CD4-positive, alpha-beta memory T cell (primary cell): Measurements from ENCODE around the gene GNG11. TPM values are rescaled to one million over a fixed set of nuclear protein-coding genes. Genes with fewer than 3 reads are reported as not detected.
A peak's percentile ranks its signal among the peaks of the same experiment; 100 is the strongest.

ENCODE experiments used
- CTCF ChIA-PET: fragments of 350-600 bp; sonication (Branson Sonifier 250); formaldehyde crosslinking; loops from one replicate; lab custom pipeline; 2021; ENCODE audit warnings: inconsistent platforms; ENCODE audit not compliant: partially characterized antibody; lab: Charles Lee
- POLR2A ChIA-PET: fragments of 350-600 bp; sonication (Branson Sonifier 250); formaldehyde crosslinking; loops from one replicate; lab custom pipeline; 2021; ENCODE audit not compliant: partially characterized antibody; lab: Charles Lee
- DNase-seq, 5 donors: peaks; one replicate each; pipeline versions ENCODE4 v3.0.0 to v3.0.0-alpha.2; 2020 to 2022; ENCODE audit warnings: mixed read lengths in 1 of 5
- H3K27ac ChIP-seq: one replicate; pipeline ENCODE4 v1.7.0; 2013; ENCODE audit warnings: low read depth, low read length
- H3K27me3 ChIP-seq: 2 replicates; pipeline ENCODE4 v1.7.0; 2013; ENCODE audit warnings: mild to moderate bottlenecking, low read length, moderate library complexity; ENCODE audit not compliant: insufficient read depth
- H3K36me3 ChIP-seq: 2 replicates; pipeline ENCODE4 v1.7.0; 2013; ENCODE audit warnings: mild to moderate bottlenecking, low read length, moderate library complexity; ENCODE audit not compliant: insufficient read depth
- H3K4me1 ChIP-seq: 2 replicates; pipeline ENCODE4 v1.7.0; 2013; ENCODE audit warnings: mild to moderate bottlenecking, low read length, moderate library complexity; ENCODE audit not compliant: insufficient read depth
- H3K4me3 ChIP-seq, 2 donors: one replicate each; pipeline ENCODE4 v1.7.0; 2013; ENCODE audit warnings: low read length in 2 of 2, mild to moderate bottlenecking in 1 of 2
- H3K9me3 ChIP-seq, 2 donors: one replicate each; pipeline ENCODE4 v1.7.0; 2013; ENCODE audit warnings: low read length in 2 of 2, control low read depth in 1 of 2; ENCODE audit not compliant: control insufficient read depth in 1 of 2
- H3K27ac Mint-ChIP-seq, 7 donors: one replicate each; pipeline ENCODE4 v1.8.0; 2020 to 2021; ENCODE audit warnings: mixed read lengths in 7 of 7, mild to moderate bottlenecking in 6 of 7, inconsistent platforms in 3 of 7, moderate library complexity in 3 of 7
- H3K27me3 Mint-ChIP-seq, 2 donors: one replicate each; pipeline ENCODE4 v1.8.0; 2020 to 2021; ENCODE audit warnings: mixed read lengths in 2 of 2
- H3K36me3 Mint-ChIP-seq, 2 donors: one replicate each; pipeline ENCODE4 v1.8.0; 2020 to 2021; ENCODE audit warnings: mixed read lengths in 2 of 2, inconsistent platforms in 1 of 2, mild to moderate bottlenecking in 1 of 2
- H3K4me1 Mint-ChIP-seq, 4 donors: one replicate each; pipeline ENCODE4 v1.8.0; 2020 to 2021; ENCODE audit warnings: mixed read lengths in 4 of 4, mild to moderate bottlenecking in 1 of 4
- H3K4me3 Mint-ChIP-seq, 8 donors: one replicate each; pipeline ENCODE4 v1.8.0; 2020 to 2021; ENCODE audit warnings: mixed read lengths in 8 of 8, mild to moderate bottlenecking in 7 of 8, moderate library complexity in 6 of 8, inconsistent platforms in 3 of 8
- H3K9me3 Mint-ChIP-seq, 8 donors: one replicate each; pipeline ENCODE4 v1.8.0; 2020 to 2021; ENCODE audit warnings: mixed read lengths in 8 of 8, mild to moderate bottlenecking in 5 of 8, inconsistent platforms in 3 of 8, moderate library complexity in 1 of 8
- intact Hi-C: fragments of 100-400 bp; cut with micrococcal nuclease; formaldehyde crosslinking; loops from one replicate; pipeline ENCODE4 v1.15.1; 2023
- polyA plus RNA-seq, 2 donors: library from polyadenylated mRNA; unstranded; fragments of 300-500 nt; fragmentation: Illumina TruSeq; gene quantifications; one replicate each; pipeline ENCODE4 v1.2.3, GENCODE V29; 2021
- total RNA-seq, 2 experiments: library from RNA; stranded (reverse); gene quantifications; one replicate each; pipeline ENCODE4 v1.2.3, GENCODE V29; 2021

Gene GNG11
- total and polyA plus RNA-seq, 4 experiments from 2014 or later, result not detected

DNA sequence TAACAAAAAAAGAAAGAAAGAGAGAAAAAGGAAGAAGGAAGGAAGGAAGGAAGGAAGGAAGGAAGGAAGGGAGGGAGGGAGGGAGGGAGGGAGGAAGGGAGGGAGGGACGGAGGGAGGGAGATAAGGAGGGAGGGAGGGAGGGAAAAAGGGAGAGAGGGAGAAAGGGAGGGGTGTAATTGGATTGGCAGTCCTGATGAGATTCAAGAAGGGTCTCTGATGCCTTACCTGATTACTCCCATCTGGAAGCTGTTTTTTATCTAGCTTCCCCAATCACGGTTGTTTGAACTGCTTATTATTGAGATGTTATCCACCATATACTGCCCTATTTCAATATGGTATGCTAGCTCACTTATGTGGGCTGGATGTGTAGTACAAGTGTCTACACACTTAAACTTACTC is 27.3 kb downstream of the GNG11 start:
- H3K36me3 Mint-ChIP-seq, result no peaks in the 10 kb centered on the region
- no peak for DNase-seq
- Histone ChIP-seq H3K36me3 (no peaks in the 10 kb centered on the region), H3K4me1 (no peaks in the 10 kb centered on the region), H3K27me3 (no peaks in the 10 kb centered on the region), H3K9me3 (no peaks in the 10 kb centered on the region), H3K27ac (no peak overlapping the region), H3K4me3 (no peak overlapping the region)
- H3K9me3 Mint-ChIP-seq, result no peaks in the 10 kb centered on the region
- intact Hi-C loops, result no loop called here
- POLR2A ChIA-PET, result no interaction called here
- no peaks in the 10 kb centered on the region for H3K4me1 Mint-ChIP-seq
- H3K27ac Mint-ChIP-seq, result no peak overlapping the region
- CTCF ChIA-PET, result no interaction called here
- H3K27me3 Mint-ChIP-seq, result peaks cover 1% of the 10 kb centered on the region in 2 donors
- H3K4me3 Mint-ChIP-seq, result no peak overlapping the region

DNA sequence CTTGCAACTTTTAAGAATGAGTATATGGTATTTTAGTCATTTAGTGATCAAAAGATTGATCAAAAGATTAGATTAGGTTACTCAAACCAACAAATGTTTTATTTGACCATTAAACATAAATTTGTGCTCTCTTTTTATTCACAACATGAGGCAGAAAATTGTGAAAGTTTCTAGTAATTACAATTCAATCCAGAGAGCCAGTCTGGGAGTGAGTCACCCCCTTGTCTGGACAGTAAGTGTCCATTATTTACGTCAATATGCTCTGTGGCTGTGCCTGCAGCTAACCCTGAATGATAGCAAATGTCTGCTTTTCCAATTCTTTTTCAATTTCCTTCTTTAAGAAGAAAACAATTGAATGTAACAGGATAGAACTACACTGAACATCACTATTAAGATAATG is 27.9 kb downstream of the GNG11 start:
- no peak for DNase-seq
- Histone ChIP-seq H3K27me3 (no peaks in the 10 kb centered on the region), H3K4me1 (no peaks in the 10 kb centered on the region), H3K4me3 (no peak overlapping the region), H3K9me3 (no peaks in the 10 kb centered on the region), H3K36me3 (no peaks in the 10 kb centered on the region), H3K27ac (no peak overlapping the region)
- Mint-ChIP-seq H3K27ac (no peak overlapping the region), H3K27me3 (peaks cover 1% of the 10 kb centered on the region in 2 donors), H3K4me1 (no peaks in the 10 kb centered on the region), H3K9me3 (no peaks in the 10 kb centered on the region), H3K4me3 (no peak overlapping the region), H3K36me3 (no peaks in the 10 kb centered on the region)
- POLR2A ChIA-PET, result no interaction called here
- CTCF ChIA-PET, result no interaction called here
- intact Hi-C loops, result no loop called here

DNA sequence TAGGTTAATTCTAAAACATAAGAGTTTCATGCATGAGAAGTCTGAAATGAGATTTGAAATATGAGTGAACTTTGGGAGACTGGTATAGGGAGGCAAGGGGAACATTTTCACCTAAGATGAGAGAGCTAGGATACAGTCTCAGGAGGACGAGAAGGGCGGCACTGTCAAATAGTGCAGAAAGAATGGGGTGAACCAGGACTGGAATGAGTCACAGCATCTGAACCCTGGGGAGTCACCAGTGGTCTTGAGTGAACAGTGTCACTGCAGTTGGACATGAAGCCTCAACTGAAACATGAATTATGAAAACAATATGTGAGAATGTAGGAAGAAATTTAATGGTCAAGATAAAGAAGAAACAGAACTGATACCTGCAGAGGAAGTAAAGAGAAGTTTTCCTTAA is 33.8 kb downstream of the GNG11 start:
- ChIA-PET POLR2A (no interaction called here), CTCF (no interaction called here)
- Histone ChIP-seq H3K27me3 (no peaks in the 10 kb centered on the region), H3K4me1 (no peaks in the 10 kb centered on the region), H3K4me3 (no peak overlapping the region), H3K27ac (no peak overlapping the region), H3K36me3 (no peaks in the 10 kb centered on the region), H3K9me3 (no peaks in the 10 kb centered on the region)
- Mint-ChIP-seq H3K4me3 (no peak overlapping the region), H3K27ac (peak overlapping the region in 1 of 7 donors; percentile 23), H3K36me3 (no peaks in the 10 kb centered on the region), H3K4me1 (no peaks in the 10 kb centered on the region), H3K27me3 (peaks cover 0 to 3% of the 10 kb centered on the region in 2 donors), H3K9me3 (no peaks in the 10 kb centered on the region)
- intact Hi-C loops, result no loop called here
- no peak for DNase-seq

DNA sequence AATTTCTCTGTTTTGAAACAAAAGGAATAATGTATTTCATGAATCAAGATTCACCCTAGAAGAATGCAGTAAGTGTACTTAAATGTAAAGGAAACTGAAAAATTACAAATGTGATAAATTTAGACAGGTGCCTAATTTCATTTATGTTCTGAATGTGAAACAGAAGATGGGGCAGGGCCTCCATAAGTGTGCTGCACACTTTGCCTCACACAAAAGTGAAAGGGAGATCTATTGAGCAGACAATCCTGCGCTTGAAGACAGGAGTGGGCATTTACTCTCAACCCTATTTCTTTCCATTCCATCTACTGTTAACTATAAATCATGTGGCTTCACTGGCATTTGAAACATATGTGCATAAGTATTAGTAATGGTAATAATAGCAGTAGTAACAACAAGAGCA is 36.2 kb downstream of the GNG11 start:
- H3K27me3 ChIP-seq, result no peaks in the 10 kb centered on the region
- H3K4me1 ChIP-seq, result no peaks in the 10 kb centered on the region
- no peak for DNase-seq
- H3K27me3 Mint-ChIP-seq, result peaks cover 0 to 3% of the 10 kb centered on the region in 2 donors
- H3K36me3 ChIP-seq, result no peaks in the 10 kb centered on the region
- CTCF ChIA-PET, result no interaction called here
- H3K27ac ChIP-seq, result no peak overlapping the region
- no peaks in the 10 kb centered on the region for H3K9me3 ChIP-seq
- no peak overlapping the region for H3K4me3 ChIP-seq
- H3K27ac Mint-ChIP-seq, result no peak overlapping the region
- intact Hi-C loops, result no loop called here
- H3K9me3 Mint-ChIP-seq, result no peaks in the 10 kb centered on the region
- POLR2A ChIA-PET, result no interaction called here
- H3K4me3 Mint-ChIP-seq, result no peak overlapping the region
- H3K4me1 Mint-ChIP-seq, result no peaks in the 10 kb centered on the region
- H3K36me3 Mint-ChIP-seq, result no peaks in the 10 kb centered on the region

DNA sequence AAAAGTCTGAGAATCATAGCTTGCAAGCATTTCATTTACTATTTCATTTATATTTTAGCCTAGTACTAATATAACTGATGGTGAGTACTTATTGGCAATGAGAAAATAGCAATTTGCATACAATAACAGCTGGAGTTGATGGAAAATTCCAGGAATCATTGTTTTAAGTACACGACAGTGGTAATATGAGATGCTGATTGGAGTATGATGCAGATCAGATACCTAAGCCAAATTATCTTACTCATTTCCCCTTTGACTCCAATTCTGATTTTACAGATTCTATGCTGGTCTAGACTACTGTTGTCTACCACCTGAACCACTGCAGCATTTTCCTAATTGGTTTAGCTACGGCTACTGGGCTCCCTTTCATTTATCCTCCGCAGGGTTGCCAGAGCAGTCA is 36.7 kb downstream of the GNG11 start:
- no peak overlapping the region for H3K27ac ChIP-seq
- H3K4me3 Mint-ChIP-seq, result no peak overlapping the region
- CTCF ChIA-PET, result no interaction called here
- no peaks in the 10 kb centered on the region for H3K9me3 ChIP-seq
- H3K4me3 ChIP-seq, result no peak overlapping the region
- H3K27me3 ChIP-seq, result no peaks in the 10 kb centered on the region
- no peak overlapping the region for H3K27ac Mint-ChIP-seq
- intact Hi-C loops, result no loop called here
- no peaks in the 10 kb centered on the region for H3K4me1 ChIP-seq
- POLR2A ChIA-PET, result no interaction called here
- H3K9me3 Mint-ChIP-seq, result no peaks in the 10 kb centered on the region
- H3K27me3 Mint-ChIP-seq, result peaks cover 0 to 3% of the 10 kb centered on the region in 2 donors
- DNase-seq, result no peak
- H3K36me3 ChIP-seq, result no peaks in the 10 kb centered on the region
- no peaks in the 10 kb centered on the region for H3K36me3 Mint-ChIP-seq
- no peaks in the 10 kb centered on the region for H3K4me1 Mint-ChIP-seq

DNA sequence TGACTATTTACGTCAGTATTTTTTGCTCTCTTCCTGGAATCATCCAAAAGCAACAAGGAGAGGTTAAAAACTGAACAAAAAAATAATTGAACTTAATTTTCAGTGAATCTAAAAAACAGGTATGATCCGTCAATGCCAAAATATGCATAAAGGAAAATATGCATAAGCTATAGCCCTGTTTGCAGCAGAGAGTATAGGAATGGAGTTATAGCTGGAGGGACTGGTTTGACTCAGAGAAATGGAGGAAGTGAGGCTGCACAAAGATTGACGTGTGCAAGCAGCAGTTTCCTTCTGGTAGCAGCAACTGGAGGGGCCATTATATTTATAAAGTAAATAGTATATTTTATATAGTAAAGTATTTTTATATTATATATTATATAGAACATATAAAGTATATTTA is 37.1 kb downstream of the GNG11 start:
- H3K27ac ChIP-seq, result no peak overlapping the region
- intact Hi-C loops, result no loop called here
- no peak for DNase-seq
- H3K4me3 ChIP-seq, result no peak overlapping the region
- no peaks in the 10 kb centered on the region for H3K36me3 ChIP-seq
- POLR2A ChIA-PET, result no interaction called here
- Mint-ChIP-seq H3K36me3 (no peaks in the 10 kb centered on the region), H3K27ac (no peak overlapping the region), H3K4me1 (no peaks in the 10 kb centered on the region), H3K27me3 (peaks cover 0 to 3% of the 10 kb centered on the region in 2 donors), H3K9me3 (no peaks in the 10 kb centered on the region), H3K4me3 (no peak overlapping the region)
- no peaks in the 10 kb centered on the region for H3K27me3 ChIP-seq
- no peaks in the 10 kb centered on the region for H3K4me1 ChIP-seq
- CTCF ChIA-PET, result no interaction called here
- H3K9me3 ChIP-seq, result no peaks in the 10 kb centered on the region

DNA sequence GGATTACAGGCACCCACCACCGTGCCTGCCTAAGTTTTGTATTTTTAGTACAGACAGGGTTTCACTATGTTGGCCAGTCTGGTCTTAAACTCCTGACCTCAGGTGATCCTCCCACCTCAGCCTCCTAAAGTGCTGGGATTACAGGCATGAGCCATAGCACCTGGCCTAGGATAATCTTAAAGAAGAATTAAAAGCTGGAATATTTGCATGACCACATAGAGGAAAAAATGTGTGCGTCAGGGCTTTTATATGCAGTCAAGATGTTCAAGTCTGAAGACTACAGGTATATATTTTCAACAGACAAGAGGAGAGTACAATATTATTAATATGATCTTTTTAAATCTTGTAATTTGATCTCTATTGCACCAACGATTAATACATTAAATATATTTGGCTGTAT is 39.5 kb downstream of the GNG11 start:
- H3K27ac ChIP-seq, result no peak overlapping the region
- H3K4me1 ChIP-seq, result no peaks in the 10 kb centered on the region
- ChIA-PET CTCF (no interaction called here), POLR2A (no interaction called here)
- no peaks in the 10 kb centered on the region for H3K27me3 ChIP-seq
- peaks cover 0 to 3% of the 10 kb centered on the region in 2 donors for H3K27me3 Mint-ChIP-seq
- peaks cover 0 to 3% of the 10 kb centered on the region in 2 donors for H3K36me3 Mint-ChIP-seq
- no peak overlapping the region for H3K4me3 Mint-ChIP-seq
- intact Hi-C loops, result no loop called here
- H3K36me3 ChIP-seq, result no peaks in the 10 kb centered on the region
- H3K9me3 ChIP-seq, result no peaks in the 10 kb centered on the region
- no peak overlapping the region for H3K4me3 ChIP-seq
- H3K4me1 Mint-ChIP-seq, result no peaks in the 10 kb centered on the region
- H3K9me3 Mint-ChIP-seq, result no peaks in the 10 kb centered on the region
- DNase-seq, result no peak
- H3K27ac Mint-ChIP-seq, result no peak overlapping the region

DNA sequence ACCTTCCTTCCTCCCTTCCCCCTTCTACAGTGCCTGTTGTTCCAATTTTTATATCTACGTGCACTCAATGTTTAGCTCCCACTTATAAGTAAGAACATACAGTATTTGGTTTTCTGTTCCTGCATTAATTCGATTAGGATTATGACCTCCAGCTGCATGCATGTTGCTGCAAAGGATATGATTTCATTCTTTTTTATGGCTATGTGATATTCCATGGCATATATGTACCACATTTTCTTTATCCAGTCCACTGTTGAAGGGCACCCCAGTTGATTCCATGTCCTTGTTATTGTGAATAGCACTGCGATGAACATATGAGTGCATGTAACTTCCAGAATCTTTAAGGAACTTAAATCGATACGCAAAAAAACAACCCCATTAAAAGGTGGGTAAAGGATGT is 42.7 kb downstream of the GNG11 start:
- CTCF ChIA-PET, result no interaction called here
- Mint-ChIP-seq H3K27me3 (no peaks in the 10 kb centered on the region), H3K4me3 (no peak overlapping the region), H3K36me3 (peaks cover 2 to 3% of the 10 kb centered on the region in 2 donors), H3K4me1 (no peaks in the 10 kb centered on the region), H3K27ac (no peak overlapping the region), H3K9me3 (no peaks in the 10 kb centered on the region)
- Histone ChIP-seq H3K9me3 (no peaks in the 10 kb centered on the region), H3K36me3 (no peaks in the 10 kb centered on the region), H3K27me3 (no peaks in the 10 kb centered on the region), H3K4me3 (no peak overlapping the region), H3K4me1 (no peaks in the 10 kb centered on the region), H3K27ac (no peak overlapping the region)
- POLR2A ChIA-PET, result no interaction called here
- intact Hi-C loops, result no loop called here
- DNase-seq, result no peak
